HL-60/S4 treated with phorbol 12-myristate 13-acetate at 8.2 ng/mL for 4 days and 3 days (cell line): ENCODE results near the gene BAIAP2L2.
"Not testable (repeated sequence)": the region's sequence is repeated elsewhere in the genome, so short reads cannot be mapped to it uniquely, and the experiment has no call there.

Experiments
- in situ Hi-C: fragments of 300-500 bp; cut with MboI; formaldehyde crosslinking; loops from 2 replicates; pipeline ENCODE4 v1.15.0; 2022; ENCODE audit warnings: low sequenced_read_pairs

BAIAP2L2 gene

GRCh38 chr22:38041760-38042487 lies 68.6 kb downstream of the BAIAP2L2 start:
- in situ Hi-C loops: no loop called here

DNA sequence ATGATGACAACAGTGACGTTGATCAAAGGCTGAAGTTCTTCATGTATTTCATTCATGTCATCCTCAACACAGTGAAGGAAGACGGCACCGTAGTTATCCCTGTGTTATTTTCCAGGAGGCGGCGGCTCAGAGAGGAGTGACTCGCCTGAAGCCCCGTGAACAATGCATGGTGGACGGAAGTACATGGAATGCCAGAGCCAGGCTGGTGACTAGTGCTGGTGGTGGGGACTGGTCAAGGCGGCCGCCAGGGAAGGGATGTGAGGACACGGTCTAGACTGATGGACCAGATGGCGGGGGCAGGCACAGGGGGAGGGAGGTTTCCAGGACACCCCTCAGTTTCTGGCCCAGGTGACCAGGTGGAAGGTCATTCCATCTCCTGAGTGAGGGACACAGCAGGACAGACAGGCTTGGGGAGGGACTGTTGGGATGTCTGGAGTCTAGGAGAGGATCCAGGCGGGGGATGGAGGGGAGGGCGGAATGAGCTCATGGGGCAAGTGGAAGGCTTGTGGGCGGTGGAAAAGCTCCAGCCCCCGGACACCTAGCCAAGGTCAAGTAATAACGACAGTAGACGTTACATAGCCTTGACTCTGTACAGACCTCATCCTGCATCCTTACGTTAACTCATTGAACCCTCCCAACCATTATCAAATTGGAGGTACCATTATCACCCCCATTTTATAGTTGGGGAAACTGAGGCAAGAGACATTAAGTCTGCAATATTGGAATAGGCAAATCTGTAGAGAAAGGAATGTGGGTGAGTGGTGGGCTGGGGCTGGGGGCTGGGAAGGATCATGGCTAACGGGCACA lies 69.3 kb downstream of the BAIAP2L2 start:
- in situ Hi-C loops: no loop called here

GRCh38 chr22:38038890-38039812 lies 71.3 kb downstream of the BAIAP2L2 start:
- in situ Hi-C loops: no loop called here

DNA sequence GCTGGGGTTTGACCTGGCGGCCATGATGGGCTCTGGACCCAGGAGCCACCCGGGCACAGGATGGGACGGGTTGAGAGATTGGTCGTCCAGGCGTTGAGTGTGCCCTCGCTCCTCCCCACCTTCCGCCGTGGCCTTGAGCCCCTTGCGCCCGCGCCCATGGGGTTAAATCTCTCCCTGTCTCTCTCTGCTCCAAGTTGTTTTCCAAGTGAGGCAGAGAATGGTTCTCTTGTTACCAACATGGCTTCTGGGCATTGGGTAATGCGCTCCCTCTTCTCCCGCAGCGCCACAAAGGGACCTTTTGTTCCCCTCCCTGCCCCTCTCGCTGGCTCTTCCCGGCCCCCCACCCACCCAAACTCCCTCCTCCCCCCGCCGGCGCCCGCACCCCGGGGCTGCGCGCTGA lies 72.1 kb downstream of the BAIAP2L2 start:
- in situ Hi-C loops: no loop called here

GRCh38 chr22:38037367-38038150 lies 72.9 kb downstream of the BAIAP2L2 start:
- in situ Hi-C loops: not testable (repeated sequence)

GRCh38 chr22:38036392-38037062 lies 74.0 kb downstream of the BAIAP2L2 start:
- in situ Hi-C loops: no loop called here

GRCh38 chr22:38035530-38035885 lies 75.0 kb downstream of the BAIAP2L2 start:
- in situ Hi-C loops: no loop called here
